GM19452 (cell line): ENCODE data around the gene CCND3.
"Not testable (repeated sequence)": the region's sequence is repeated elsewhere in the genome, so short reads cannot be mapped to it uniquely, and the experiment has no call there.

Source experiments
- ATAC-seq: cut with Tn5 transposase; IDR thresholded peaks from one replicate; pipeline ENCODE4 v1.9.1; 2021; ENCODE audit not compliant: unreplicated experiment

Gene CCND3

GRCh38 chr6:41954668-41955067, 13.1 kb upstream of the CCND3 start:
- ATAC-seq = no peak

GRCh38 chr6:41947581-41948220, 6.1 kb upstream of the CCND3 start:
- ATAC-seq = no peak

- ATAC-seq = no peak
These were observed 1.8 kb upstream of the CCND3 start for GRCh38 chr6:41943456-41943855.

- not testable (repeated sequence) for ATAC-seq
These were observed 1.3 kb upstream of the CCND3 start for GRCh38 chr6:41942882-41943281.

GRCh38 chr6:41942067-41942851, 651 bp upstream of the CCND3 start:
- peak; percentile 12 for ATAC-seq

GRCh38 chr6:41940759-41941279, 789 bp downstream of the CCND3 start:
- ATAC-seq = no peak

- no peak for ATAC-seq
These were observed 1.5 kb downstream of the CCND3 start for GRCh38 chr6:41939848-41940758.

GRCh38 chr6:41939176-41939847, 2.3 kb downstream of the CCND3 start:
- no peak for ATAC-seq

- ATAC-seq = no peak
These were observed 2.9 kb downstream of the CCND3 start for GRCh38 chr6:41938590-41939175.

- no peak for ATAC-seq
These were observed 3.6 kb downstream of the CCND3 start for GRCh38 chr6:41937861-41938574.

- ATAC-seq = no peak
These were observed 4.1 kb downstream of the CCND3 start for GRCh38 chr6:41937472-41937860.

GRCh38 chr6:41936073-41936837, 5.4 kb downstream of the CCND3 start:
- ATAC-seq = peak; percentile 60

- no peak for ATAC-seq
These were observed 5.9 kb downstream of the CCND3 start for GRCh38 chr6:41935685-41936072.

GRCh38 chr6:41935193-41935574, 6.4 kb downstream of the CCND3 start:
- no peak for ATAC-seq

GRCh38 chr6:41934278-41935192, 7.1 kb downstream of the CCND3 start:
- no peak for ATAC-seq

GRCh38 chr6:41932378-41932777, 9.2 kb downstream of the CCND3 start:
- no peak for ATAC-seq

GRCh38 chr6:41931792-41932191, 9.8 kb downstream of the CCND3 start:
- ATAC-seq = no peak

GRCh38 chr6:41929924-41930323, 11.7 kb downstream of the CCND3 start:
- no peak for ATAC-seq
